Measurements from ENCODE around the gene TMEM131L.

DNA sequence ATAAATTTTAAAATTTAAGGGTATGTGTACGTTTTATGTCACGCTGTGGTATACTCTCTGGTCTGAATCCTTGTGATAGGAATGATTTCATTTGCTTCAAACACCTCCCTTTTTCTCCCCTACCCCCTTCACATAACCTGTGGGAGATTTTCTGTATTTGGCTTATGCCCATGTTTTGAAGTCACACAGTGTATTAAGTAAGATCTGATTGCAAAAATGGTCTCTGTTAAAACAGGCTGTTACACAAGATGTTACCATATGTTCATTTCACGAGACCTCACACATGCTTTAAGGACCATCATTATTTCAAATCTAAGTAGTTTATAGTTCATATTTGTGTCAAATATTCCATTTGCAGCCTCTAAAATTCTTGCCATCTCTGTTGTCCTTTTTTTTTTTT is 63.5 kb downstream of the TMEM131L start:
- TF ChIP-seq, protein P1, sequence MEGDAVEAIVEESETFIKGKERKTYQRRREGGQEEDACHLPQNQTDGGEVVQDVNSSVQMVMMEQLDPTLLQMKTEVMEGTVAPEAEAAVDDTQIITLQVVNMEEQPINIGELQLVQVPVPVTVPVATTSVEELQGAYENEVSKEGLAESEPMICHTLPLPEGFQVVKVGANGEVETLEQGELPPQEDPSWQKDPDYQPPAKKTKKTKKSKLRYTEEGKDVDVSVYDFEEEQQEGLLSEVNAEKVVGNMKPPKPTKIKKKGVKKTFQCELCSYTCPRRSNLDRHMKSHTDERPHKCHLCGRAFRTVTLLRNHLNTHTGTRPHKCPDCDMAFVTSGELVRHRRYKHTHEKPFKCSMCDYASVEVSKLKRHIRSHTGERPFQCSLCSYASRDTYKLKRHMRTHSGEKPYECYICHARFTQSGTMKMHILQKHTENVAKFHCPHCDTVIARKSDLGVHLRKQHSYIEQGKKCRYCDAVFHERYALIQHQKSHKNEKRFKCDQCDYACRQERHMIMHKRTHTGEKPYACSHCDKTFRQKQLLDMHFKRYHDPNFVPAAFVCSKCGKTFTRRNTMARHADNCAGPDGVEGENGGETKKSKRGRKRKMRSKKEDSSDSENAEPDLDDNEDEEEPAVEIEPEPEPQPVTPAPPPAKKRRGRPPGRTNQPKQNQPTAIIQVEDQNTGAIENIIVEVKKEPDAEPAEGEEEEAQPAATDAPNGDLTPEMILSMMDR (IDR thresholded peaks at IDR 0.05; ENCODE audit: low read length) = no peak
- TF ChIP-seq EZH2 (IDR thresholded peaks at IDR 0.05; ENCODE audit: borderline replicate concordance, low read length) = no peak

Data from OCI-LY1 (cell line).